ENCODE measurements around the gene ZNF577.
"Not testable (repeated sequence)": the region's sequence is repeated elsewhere in the genome, so short reads cannot be mapped to it uniquely, and the experiment has no call there.

ZNF577 gene

GRCh38 chr19:51905639-51906038 is 17.9 kb upstream of the ZNF577 start:
- H3K4me1 ChIP-seq (ENCODE audit: control insufficient read depth, insufficient read depth, low read length); H3K27me3 ChIP-seq (ENCODE audit: control insufficient read depth, insufficient read depth, low read length); H3K36me3 ChIP-seq (ENCODE audit: control insufficient read depth, insufficient read depth, low read length); H3K9me3 ChIP-seq (ENCODE audit: control insufficient read depth, low read length); H3K9ac ChIP-seq (ENCODE audit: low read length); H3K4me3 ChIP-seq (ENCODE audit: low read length): not testable (repeated sequence)

- Histone ChIP-seq H3K9ac (ENCODE audit: low read length) (no peak overlapping the region), H3K4me1 (ENCODE audit: control insufficient read depth, insufficient read depth, low read length) (no peaks in the 10 kb centered on the region), H3K36me3 (ENCODE audit: control insufficient read depth, insufficient read depth, low read length) (no peaks in the 10 kb centered on the region), H3K9me3 (ENCODE audit: control insufficient read depth, low read length) (no peaks in the 10 kb centered on the region), H3K27me3 (ENCODE audit: control insufficient read depth, insufficient read depth, low read length) (no peaks in the 10 kb centered on the region), H3K4me3 (ENCODE audit: low read length) (no peak overlapping the region)
These were observed 17.5 kb upstream of the ZNF577 start for GRCh38 chr19:51905206-51905605.

GRCh38 chr19:51904331-51905165 is 16.8 kb upstream of the ZNF577 start, which contains the start of gene ZNF649:
Gene ZNF649 (minus strand): TSS chr19:51905017. CDS start chr19:51900107, 4,910 bp downstream.
- H3K27me3 ChIP-seq (ENCODE audit: control insufficient read depth, insufficient read depth, low read length): no peaks in the 10 kb centered on the region
- no peaks in the 10 kb centered on the region for H3K4me1 ChIP-seq (ENCODE audit: control insufficient read depth, insufficient read depth, low read length)
- H3K9ac ChIP-seq (ENCODE audit: low read length): peak within 1 kb of the TSS; percentile 77
- H3K36me3 ChIP-seq (ENCODE audit: control insufficient read depth, insufficient read depth, low read length): peaks cover under 1% of the 10 kb centered on the region
- no peaks in the 10 kb centered on the region for H3K9me3 ChIP-seq (ENCODE audit: control insufficient read depth, low read length)
- peak within 1 kb of the TSS; percentile 70 for H3K4me3 ChIP-seq (ENCODE audit: low read length)

- H3K9ac ChIP-seq (ENCODE audit: low read length): no peak overlapping the region
- H3K9me3 ChIP-seq (ENCODE audit: control insufficient read depth, low read length): no peaks in the 10 kb centered on the region
- peaks cover 9% of the 10 kb centered on the region for H3K36me3 ChIP-seq (ENCODE audit: control insufficient read depth, insufficient read depth, low read length)
- no peaks in the 10 kb centered on the region for H3K27me3 ChIP-seq (ENCODE audit: control insufficient read depth, insufficient read depth, low read length)
- H3K4me3 ChIP-seq (ENCODE audit: low read length): no peak overlapping the region
- no peaks in the 10 kb centered on the region for H3K4me1 ChIP-seq (ENCODE audit: control insufficient read depth, insufficient read depth, low read length)
These were observed 15.4 kb upstream of the ZNF577 start for GRCh38 chr19:51903192-51903591.

GRCh38 chr19:51901860-51902259 is 14.1 kb upstream of the ZNF577 start:
- Histone ChIP-seq H3K9me3 (ENCODE audit: control insufficient read depth, low read length) (peaks cover 1% of the 10 kb centered on the region), H3K27me3 (ENCODE audit: control insufficient read depth, insufficient read depth, low read length) (no peaks in the 10 kb centered on the region), H3K36me3 (ENCODE audit: control insufficient read depth, insufficient read depth, low read length) (peaks cover 14% of the 10 kb centered on the region)

DNA sequence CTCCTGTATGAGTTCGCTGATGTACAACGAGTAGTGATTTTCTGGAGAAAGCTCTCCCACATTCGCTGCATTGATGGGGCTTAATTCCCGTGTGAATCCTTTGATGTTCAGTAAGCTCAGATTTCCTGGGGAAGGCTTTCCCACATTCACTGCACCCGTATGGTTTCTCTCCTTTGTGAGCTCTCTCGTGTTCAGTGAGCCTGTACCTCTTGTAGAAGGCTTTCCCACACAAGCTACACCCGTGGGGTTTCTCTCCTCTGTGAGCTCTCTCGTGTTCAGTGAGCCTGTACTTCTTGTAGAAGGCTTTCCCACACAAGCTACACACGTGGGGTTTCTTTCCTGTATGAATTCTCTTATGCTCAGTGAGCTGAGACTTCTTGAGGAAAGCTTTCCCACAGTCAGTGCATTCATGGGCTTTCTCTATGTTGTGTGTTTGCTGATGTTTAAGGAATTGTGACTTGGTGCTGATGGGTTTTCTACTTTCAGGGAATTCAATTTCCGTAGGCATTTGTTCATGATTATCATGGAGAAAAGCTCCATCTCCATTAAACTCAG is 3.5 kb upstream of the ZNF577 start:
- H3K36me3 ChIP-seq (ENCODE audit: control insufficient read depth, insufficient read depth, low read length): peaks cover 31% of the 10 kb centered on the region
- H3K4me3 ChIP-seq (ENCODE audit: low read length): peak overlapping the region; percentile 42
- H3K4me1 ChIP-seq (ENCODE audit: control insufficient read depth, insufficient read depth, low read length): no peaks in the 10 kb centered on the region
- H3K9ac ChIP-seq (ENCODE audit: low read length): no peak overlapping the region
- no peaks in the 10 kb centered on the region for H3K27me3 ChIP-seq (ENCODE audit: control insufficient read depth, insufficient read depth, low read length)
- peaks cover 22% of the 10 kb centered on the region for H3K9me3 ChIP-seq (ENCODE audit: control insufficient read depth, low read length)

More at GRCh38 chr19:51901860-51902259, 14.1 kb upstream of the ZNF577 start:
- Histone ChIP-seq H3K9ac (ENCODE audit: low read length) (no peak overlapping the region), H3K4me3 (ENCODE audit: low read length) (no peak overlapping the region), H3K4me1 (ENCODE audit: control insufficient read depth, insufficient read depth, low read length) (no peaks in the 10 kb centered on the region)

GRCh38 chr19:51889934-51890333 is 2.2 kb upstream of the ZNF577 start:
- Histone ChIP-seq H3K9ac (ENCODE audit: low read length) (no peak overlapping the region), H3K36me3 (ENCODE audit: control insufficient read depth, insufficient read depth, low read length) (peaks cover 26% of the 10 kb centered on the region), H3K27me3 (ENCODE audit: control insufficient read depth, insufficient read depth, low read length) (no peaks in the 10 kb centered on the region), H3K4me3 (ENCODE audit: low read length) (no peak overlapping the region), H3K4me1 (ENCODE audit: control insufficient read depth, insufficient read depth, low read length) (no peaks in the 10 kb centered on the region), H3K9me3 (ENCODE audit: control insufficient read depth, low read length) (peaks cover 22% of the 10 kb centered on the region)

- Histone ChIP-seq H3K4me1 (ENCODE audit: control insufficient read depth, insufficient read depth, low read length) (no peaks in the 10 kb centered on the region), H3K36me3 (ENCODE audit: control insufficient read depth, insufficient read depth, low read length) (no peaks in the 10 kb centered on the region), H3K9me3 (ENCODE audit: control insufficient read depth, low read length) (peaks cover 4% of the 10 kb centered on the region), H3K27me3 (ENCODE audit: control insufficient read depth, insufficient read depth, low read length) (no peaks in the 10 kb centered on the region), H3K4me3 (ENCODE audit: low read length) (no peak overlapping the region), H3K9ac (ENCODE audit: low read length) (no peak overlapping the region)
These were observed 3.0 kb downstream of the ZNF577 start for GRCh38 chr19:51884713-51885112.

GRCh38 chr19:51882518-51882917 is 5.2 kb downstream of the ZNF577 start:
- Histone ChIP-seq H3K27me3 (ENCODE audit: control insufficient read depth, insufficient read depth, low read length) (no peaks in the 10 kb centered on the region), H3K9ac (ENCODE audit: low read length) (no peak overlapping the region), H3K9me3 (ENCODE audit: control insufficient read depth, low read length) (peaks cover 4% of the 10 kb centered on the region), H3K4me3 (ENCODE audit: low read length) (no peak overlapping the region), H3K4me1 (ENCODE audit: control insufficient read depth, insufficient read depth, low read length) (no peaks in the 10 kb centered on the region), H3K36me3 (ENCODE audit: control insufficient read depth, insufficient read depth, low read length) (no peaks in the 10 kb centered on the region)

GRCh38 chr19:51873097-51873496 is 14.7 kb downstream of the ZNF577 start:
- Histone ChIP-seq H3K4me3 (ENCODE audit: low read length) (peak overlapping the region; percentile 9), H3K9me3 (ENCODE audit: control insufficient read depth, low read length) (peaks cover 56% of the 10 kb centered on the region), H3K27me3 (ENCODE audit: control insufficient read depth, insufficient read depth, low read length) (no peaks in the 10 kb centered on the region), H3K4me1 (ENCODE audit: control insufficient read depth, insufficient read depth, low read length) (no peaks in the 10 kb centered on the region), H3K9ac (ENCODE audit: low read length) (no peak overlapping the region), H3K36me3 (ENCODE audit: control insufficient read depth, insufficient read depth, low read length) (peaks cover 16% of the 10 kb centered on the region)

GRCh38 chr19:51861870-51862622 is 25.7 kb downstream of the ZNF577 start:
- no peaks in the 10 kb centered on the region for H3K4me1 ChIP-seq (ENCODE audit: control insufficient read depth, insufficient read depth, low read length)
- no peak overlapping the region for H3K9ac ChIP-seq (ENCODE audit: low read length)
- H3K9me3 ChIP-seq (ENCODE audit: control insufficient read depth, low read length): peaks cover 9% of the 10 kb centered on the region
- no peaks in the 10 kb centered on the region for H3K36me3 ChIP-seq (ENCODE audit: control insufficient read depth, insufficient read depth, low read length)
- no peaks in the 10 kb centered on the region for H3K27me3 ChIP-seq (ENCODE audit: control insufficient read depth, insufficient read depth, low read length)
- no peak overlapping the region for H3K4me3 ChIP-seq (ENCODE audit: low read length)

DNA sequence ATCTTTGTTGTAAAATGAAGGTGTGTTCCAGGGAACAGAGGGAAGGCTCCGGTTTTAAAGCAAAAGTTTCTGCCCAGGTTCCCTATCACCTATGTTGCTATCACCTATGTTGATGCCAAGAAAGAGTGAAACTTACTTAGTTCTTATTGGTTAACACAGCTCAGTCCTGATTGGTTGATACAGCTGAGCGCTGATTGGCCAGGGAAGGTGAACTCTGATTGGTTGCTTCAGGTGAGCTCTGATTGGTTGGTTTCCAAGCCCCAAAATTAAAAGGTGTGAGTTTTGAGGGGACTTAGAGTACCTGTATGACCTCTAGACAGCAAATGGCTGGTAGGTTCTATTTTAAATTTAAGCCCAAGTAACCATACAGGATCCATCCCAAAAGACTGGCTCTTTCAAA is 50.6 kb downstream of the ZNF577 start:
- H3K9ac ChIP-seq (ENCODE audit: low read length): no peak overlapping the region
- H3K4me1 ChIP-seq (ENCODE audit: control insufficient read depth, insufficient read depth, low read length): no peaks in the 10 kb centered on the region
- no peaks in the 10 kb centered on the region for H3K36me3 ChIP-seq (ENCODE audit: control insufficient read depth, insufficient read depth, low read length)
- no peaks in the 10 kb centered on the region for H3K27me3 ChIP-seq (ENCODE audit: control insufficient read depth, insufficient read depth, low read length)
- H3K4me3 ChIP-seq (ENCODE audit: low read length): no peak overlapping the region
- H3K9me3 ChIP-seq (ENCODE audit: control insufficient read depth, low read length): no peaks in the 10 kb centered on the region

Measured in mucosa of stomach (tissue), 1 donor.